GM18870 (cell line): ENCODE data around the gene TMEM167A.
A peak's percentile ranks its signal among the peaks of the same experiment; 100 is the strongest.

Source experiments
- ATAC-seq: cut with Tn5 transposase; IDR thresholded peaks from one replicate; pipeline ENCODE4 v1.9.1; 2021; ENCODE audit warnings: moderate library complexity; ENCODE audit not compliant: unreplicated experiment

TMEM167A gene

GRCh38 chr5:83076742-83077661 lies at the start of gene TMEM167A, which contains the start of gene XRCC4:
Gene TMEM167A, minus strand, starts transcription at chr5:83077394. Its CDS starts 71 bp downstream, at chr5:83077323.
Gene XRCC4, plus strand, starts transcription at chr5:83077547. Its CDS starts 27,373 bp downstream, at chr5:83104920.
- peak; percentile 99 for ATAC-seq

DNA sequence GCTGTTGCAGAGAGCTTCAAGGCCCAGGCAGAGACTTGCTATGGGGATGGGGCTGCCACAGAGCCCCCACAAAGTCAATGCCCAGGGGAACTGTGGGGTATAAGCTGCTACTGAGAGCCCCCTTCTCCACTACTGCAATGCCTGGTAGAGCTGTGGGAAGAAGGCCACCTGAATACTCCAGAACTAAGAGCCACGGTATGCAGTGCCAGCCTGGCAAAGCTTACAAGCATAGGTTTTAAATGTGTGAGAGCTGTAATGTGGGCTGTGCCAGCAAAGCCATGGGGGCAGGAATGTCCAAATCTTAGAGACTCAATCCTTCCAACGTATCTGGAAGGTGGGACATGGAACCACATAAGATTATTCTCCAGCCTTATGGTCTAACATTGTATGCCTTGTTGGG lies 49.3 kb upstream of the TMEM167A start:
- no peak for ATAC-seq

- no peak for ATAC-seq
Observed at GRCh38 chr5:83125560-83125959, 48.4 kb upstream of the TMEM167A start.

DNA sequence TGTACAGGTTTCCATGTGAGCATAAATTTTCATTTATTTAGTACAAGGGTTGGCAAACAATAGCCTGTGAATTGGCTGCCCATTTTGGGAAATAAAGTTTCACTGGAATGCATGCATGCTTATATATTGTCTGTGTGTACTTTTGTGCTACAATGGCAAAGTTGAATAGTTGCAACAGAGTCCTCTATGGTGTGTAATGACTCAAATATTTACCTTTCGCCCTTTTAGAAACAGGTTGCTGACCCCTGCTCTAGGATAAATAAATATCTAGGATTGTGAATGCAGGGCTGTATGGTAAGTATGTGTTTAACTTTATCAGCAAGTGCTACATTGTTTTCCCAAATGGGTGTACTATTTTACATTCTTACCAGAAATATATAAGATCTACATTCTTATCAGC lies 47.4 kb upstream of the TMEM167A start:
- ATAC-seq, result no peak

DNA sequence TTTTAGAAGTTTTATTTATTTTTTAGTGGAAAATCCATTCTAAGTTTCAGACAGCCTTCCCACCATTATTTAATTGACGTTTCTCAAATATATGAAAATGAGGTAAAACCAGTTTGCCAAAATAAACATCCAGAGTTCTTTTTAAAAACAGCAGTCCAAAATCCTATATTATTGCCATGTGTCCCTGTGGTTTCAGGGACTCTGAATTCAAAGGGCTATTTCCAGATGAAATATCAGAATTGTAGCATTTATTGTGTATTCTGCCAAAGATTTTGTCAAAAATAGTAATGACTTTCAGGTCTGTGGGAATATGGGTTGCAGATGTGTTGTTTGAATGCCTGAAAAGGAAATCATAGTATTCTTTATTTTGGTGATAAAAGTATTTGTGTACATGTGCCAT lies 41.8 kb upstream of the TMEM167A start:
- no peak for ATAC-seq

GRCh38 chr5:83118471-83118870 lies 41.3 kb upstream of the TMEM167A start:
- ATAC-seq, result no peak

- ATAC-seq, result no peak
Observed at GRCh38 chr5:83115816-83116215, 38.6 kb upstream of the TMEM167A start.

- ATAC-seq, result no peak
Observed at GRCh38 chr5:83109380-83109779, 32.2 kb upstream of the TMEM167A start.

- ATAC-seq, result no peak
Observed at GRCh38 chr5:83107692-83108420, 30.7 kb upstream of the TMEM167A start.

- ATAC-seq, result no peak
Observed at GRCh38 chr5:83104021-83104420, 26.8 kb upstream of the TMEM167A start.

- ATAC-seq, result no peak
Observed at GRCh38 chr5:83102364-83102980, 25.3 kb upstream of the TMEM167A start.

DNA sequence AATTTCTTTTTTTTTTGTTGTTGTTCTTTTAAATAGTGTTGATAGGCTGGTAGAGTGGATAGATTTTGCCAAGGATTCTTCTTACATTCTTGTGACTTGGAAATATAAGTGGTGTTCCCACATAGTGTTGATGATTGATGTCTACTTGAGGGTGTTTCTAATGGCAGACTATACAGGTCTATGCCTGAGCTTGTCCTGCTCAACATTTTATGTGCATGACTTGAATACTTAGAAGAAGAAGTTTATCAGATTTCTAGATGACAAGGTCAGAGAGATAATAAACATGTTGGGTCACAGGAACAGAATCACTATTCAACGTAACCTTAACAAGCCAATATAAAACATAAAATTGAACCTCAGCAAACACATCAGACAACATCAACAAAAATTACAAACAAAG lies 24.3 kb upstream of the TMEM167A start:
- no peak for ATAC-seq

- ATAC-seq, result no peak
Observed at GRCh38 chr5:83099445-83099844, 22.3 kb upstream of the TMEM167A start.

GRCh38 chr5:83099001-83099400 lies 21.8 kb upstream of the TMEM167A start:
- ATAC-seq, result no peak

DNA sequence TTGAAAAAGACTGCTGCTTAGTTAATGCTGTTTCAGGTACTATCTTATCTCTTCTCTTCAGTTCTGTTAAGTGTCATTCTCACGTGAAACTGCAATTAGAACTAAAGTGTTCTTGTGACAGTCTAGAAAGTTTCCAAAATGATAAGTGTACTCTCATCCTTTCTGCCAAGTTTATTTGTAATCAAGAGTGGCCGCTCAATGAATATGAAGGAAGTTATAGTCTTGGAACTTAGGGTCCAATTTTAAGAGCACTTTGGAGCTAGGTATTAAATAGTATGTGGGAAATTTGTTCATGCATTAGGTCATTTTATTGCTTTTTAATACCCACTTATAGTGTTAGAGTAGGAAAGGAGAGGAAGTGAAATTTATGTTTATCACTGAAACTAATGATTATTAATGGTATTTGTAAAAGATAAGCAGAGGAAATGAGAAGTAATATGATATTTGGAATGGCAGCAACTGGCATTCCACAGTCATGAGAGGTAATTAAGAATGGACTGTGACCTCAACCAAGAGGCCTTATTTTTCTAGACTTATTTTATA lies 20.6 kb upstream of the TMEM167A start:
- ATAC-seq, result no peak

DNA sequence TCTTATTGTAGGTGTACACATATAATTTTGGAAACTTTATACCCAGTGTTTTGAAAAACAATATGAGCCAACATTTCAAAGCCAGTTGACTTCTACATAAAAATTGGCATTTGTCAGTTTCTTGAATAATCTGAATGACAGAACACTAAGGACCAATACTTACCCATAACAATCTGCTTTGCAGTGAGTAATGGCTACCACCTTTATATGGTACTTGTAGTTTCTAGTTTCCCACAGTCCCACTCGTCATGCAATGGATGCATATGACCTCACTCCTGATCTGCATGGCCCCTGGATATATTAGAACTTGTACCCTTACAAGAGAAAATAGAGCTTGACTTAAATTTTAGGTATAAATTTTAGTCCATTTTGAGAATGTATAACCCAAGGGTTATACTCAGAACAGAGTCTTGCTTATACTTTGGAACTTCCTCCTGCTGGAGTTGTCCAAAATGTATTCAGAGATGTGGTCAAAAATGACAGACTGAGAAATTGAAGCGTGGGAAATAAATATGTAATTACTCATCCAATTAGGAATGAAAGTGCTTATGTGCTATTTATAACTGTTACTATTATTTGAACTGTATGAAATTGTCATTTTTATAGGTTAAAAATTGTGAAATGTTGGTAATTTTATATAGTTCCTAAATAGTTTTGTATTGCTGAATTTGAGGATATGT lies 19.6 kb upstream of the TMEM167A start:
- no peak for ATAC-seq

DNA sequence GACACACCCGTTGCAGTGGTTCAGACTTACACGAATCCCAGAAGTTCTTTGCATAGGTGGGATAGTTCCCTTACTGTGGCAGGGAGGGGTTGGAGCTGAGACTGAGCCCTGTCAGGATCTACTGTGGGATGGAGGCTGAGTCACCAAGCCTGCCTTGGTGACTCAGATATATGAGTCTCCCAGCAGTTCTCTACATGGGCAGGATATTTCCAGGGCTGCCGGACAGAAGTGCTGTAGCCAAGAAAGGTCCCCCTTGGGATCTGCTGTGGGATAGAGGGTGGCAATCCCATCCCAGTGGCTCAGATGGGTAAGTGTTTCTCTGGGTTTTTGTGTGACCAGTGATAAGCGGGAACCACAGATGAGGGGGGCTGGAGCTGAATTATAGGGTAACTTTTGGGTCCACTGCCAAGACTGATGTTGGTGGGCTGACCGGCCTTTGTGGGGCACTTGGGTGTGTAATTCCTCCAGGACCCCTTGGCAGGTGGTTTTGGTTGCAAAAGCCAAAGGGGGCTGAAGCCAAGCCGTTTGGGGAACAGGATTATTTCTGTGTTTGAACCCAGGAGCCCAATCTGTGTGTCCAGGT lies 18.9 kb upstream of the TMEM167A start:
- ATAC-seq, result no peak

DNA sequence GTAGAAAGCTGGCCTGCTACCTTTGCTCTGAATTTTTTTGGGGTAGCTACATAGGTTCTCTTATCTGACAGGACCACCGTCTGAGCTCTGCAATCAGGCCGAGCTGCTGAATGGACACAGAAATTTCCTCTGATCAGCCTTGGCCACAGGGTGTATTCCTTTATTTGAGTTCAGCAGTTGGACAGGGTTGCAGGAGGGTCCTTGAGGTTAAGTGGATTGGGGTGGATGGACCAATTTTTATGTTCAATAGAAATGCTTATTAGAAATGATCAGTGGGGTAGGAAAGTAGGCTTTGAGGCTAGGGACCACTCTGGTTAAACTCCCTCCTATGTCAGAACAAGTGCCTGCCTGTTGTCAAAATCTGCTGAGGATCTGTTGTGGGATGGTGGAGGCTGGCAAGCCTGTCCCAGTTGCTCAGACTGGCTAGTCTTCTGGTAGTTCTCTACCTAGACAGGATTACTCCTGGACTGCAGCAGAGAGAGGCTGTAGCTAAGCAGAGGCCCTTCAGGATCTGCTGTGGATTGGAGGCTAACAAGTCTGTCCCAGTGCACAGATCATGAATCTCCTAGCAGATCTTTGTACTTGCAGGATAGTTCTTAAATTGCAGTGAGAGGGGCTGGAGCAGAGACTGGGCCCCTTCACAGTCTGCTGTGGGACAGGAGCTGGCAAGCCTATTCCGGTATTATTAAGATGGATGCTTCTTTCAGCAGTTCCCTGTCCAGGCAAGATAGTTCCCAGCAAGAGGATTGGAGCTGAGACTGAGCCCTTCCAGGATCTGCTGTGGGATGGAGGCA lies 18.2 kb upstream of the TMEM167A start:
- ATAC-seq, result no peak

- no peak for ATAC-seq
Observed at GRCh38 chr5:83093692-83094091, 16.5 kb upstream of the TMEM167A start.
